Gastrocnemius medialis (tissue), 4 donors: ENCODE data around the gene MED16. TPM values are rescaled to one million over a fixed set of nuclear protein-coding genes. Genes with fewer than 3 reads are reported as not detected.

Experiments used
- ATAC-seq, 2 donors: fragments of 150-250 bp; one replicate each; pipeline ENCODE4 v1.9.1; 2016
- DNase-seq, 2 donors: peaks; one replicate each; pipeline ENCODE4 v3.0.0-alpha.2; 2019
- H3K27ac ChIP-seq, 4 donors: fragments of 200-600 bp; sonication (generic); 1 replicate in 1 of 4; 2 replicates in 3 of 4; pipeline ENCODE4 v1.5.1; 2016 to 2018; ENCODE audit warnings: mild to moderate bottlenecking in 2 of 4, moderate library complexity in 1 of 4
- H3K27me3 ChIP-seq, 3 donors: fragments of 200-600 bp; sonication (generic) in 2 of 3; 1 replicate in 1 of 3; 2 replicates in 2 of 3; pipeline versions ENCODE4 v1.5.1 to v1.6.0; 2016 to 2019; ENCODE audit warnings: mild to moderate bottlenecking in 1 of 3, moderate library complexity in 1 of 3
- H3K36me3 ChIP-seq, 2 donors: fragments of 200-600 bp; sonication (generic) in 1 of 2; one replicate each; pipeline ENCODE4 v1.5.1; 2017 to 2018
- H3K4me1 ChIP-seq, 2 donors: fragments of 200-600 bp; sonication (generic) in 1 of 2; one replicate each; pipeline ENCODE4 v1.5.1; 2016 to 2017; ENCODE audit warnings: mild to moderate bottlenecking in 2 of 2
- H3K4me3 ChIP-seq, 4 donors: fragments of 200-600 bp; sonication (generic) in 3 of 4; 1 replicate in 1 of 4; 2 replicates in 3 of 4; pipeline ENCODE4 v1.5.1; 2016 to 2019; ENCODE audit warnings: mild to moderate bottlenecking in 2 of 4
- H3K9me3 ChIP-seq, 3 donors: fragments of 200-600 bp; sonication (generic) in 2 of 3; 1 replicate in 1 of 3; 2 replicates in 2 of 3; pipeline ENCODE4 v1.5.1; 2016 to 2019
- CTCF ChIP-seq, 5 experiments: fragments of 450-650 bp in 3 of 5; fragments of 200-600 bp in 2 of 5; sonication (generic) in 2 of 5; IDR thresholded peaks in 4 of 5; conservative IDR thresholded peaks in 1 of 5; 1 replicate in 4 of 5; 2 replicates in 1 of 5; pipeline ENCODE4 v1.5.1; 2016 to 2019; ENCODE audit warnings: antibody characterized with exemption in 5 of 5, mild to moderate bottlenecking in 3 of 5, moderate library complexity in 3 of 5
- POLR2A ChIP-seq, 2 donors: fragments of 450-650 bp; IDR thresholded peaks; one replicate each; pipeline ENCODE4 v1.6.1; 2017; ENCODE audit warnings: antibody characterized with exemption in 2 of 2, mild to moderate bottlenecking in 2 of 2, moderate library complexity in 2 of 2
- in situ Hi-C, 4 donors: fragments of 200-750 bp; cut with MboI; loops; one replicate each; pipeline versions ENCODE4 v1.15.0 to v1.8.0; 2017; ENCODE audit warnings: low sequenced_read_pairs in 4 of 4
- intact Hi-C: fragments of 100-400 bp; cut with DNase I; formaldehyde crosslinking; loops from one replicate; pipeline ENCODE4 v1.15.1; 2023; ENCODE audit warnings: low total_unique reads
- total RNA-seq, 4 donors: library from RNA; depleted of rRNA; stranded (reverse); fragments of >200 nt; gene quantifications; one replicate each; pipeline versions ENCODE4 v1.1.0 to v1.2.3, GENCODE V29; 2016

The MED16 gene
- total RNA-seq, 4 donors from 2014 or later, result 22.0 to 67.6 (median 54.6) TPM

GRCh38 chr19:868458-869244, 24.3 kb downstream of the MED16 start:
- no peak for TF ChIP-seq CTCF (IDR thresholded peaks at IDR 0.05 in 4 of 5, conservative IDR thresholded peaks at IDR 0.05 in 1 of 5)
- no peak for TF ChIP-seq POLR2A (IDR thresholded peaks at IDR 0.05)
- ATAC-seq (no peak), DNase-seq (no peak)
- Histone ChIP-seq H3K27me3 (no peaks in the 10 kb centered on the region), H3K4me1 (no peaks in the 10 kb centered on the region), H3K36me3 (peaks cover 0 to 45% of the 10 kb centered on the region in 2 donors), H3K9me3 (no peaks in the 10 kb centered on the region), H3K27ac (peak overlapping the region in 3 of 4 donors; percentile 39 to 52 (median 47)), H3K4me3 (no peak overlapping the region)
- in situ Hi-C loops, result loop anchor here in 1 of 4 donors (25.0 kb wide), 1 partner anchor 119 kb away; the partner anchor contains the start of gene WDR18
- intact Hi-C loops, result no loop called here

- Histone ChIP-seq H3K36me3 (peaks cover 0 to 42% of the 10 kb centered on the region in 2 donors), H3K4me1 (no peaks in the 10 kb centered on the region), H3K27ac (no peak overlapping the region), H3K9me3 (no peaks in the 10 kb centered on the region), H3K4me3 (no peak overlapping the region), H3K27me3 (peaks cover 0 to 2% (median 2%) of the 10 kb centered on the region in 3 donors)
- TF ChIP-seq POLR2A (IDR thresholded peaks at IDR 0.05) (no peak), CTCF (IDR thresholded peaks at IDR 0.05 in 4 of 5, conservative IDR thresholded peaks at IDR 0.05 in 1 of 5) (no peak)
- intact Hi-C loops (no loop called here), in situ Hi-C loops (loop anchor here in 1 of 4 donors (25.0 kb wide), 1 partner anchor 119 kb away; the partner anchor contains the start of gene WDR18)
- no peak for ATAC-seq
- no peak for DNase-seq
Observed at GRCh38 chr19:867855-868457, 25.0 kb downstream of the MED16 start.

GRCh38 chr19:867301-867793, 25.6 kb downstream of the MED16 start:
- Histone ChIP-seq H3K27ac (no peak overlapping the region), H3K4me3 (no peak overlapping the region), H3K4me1 (no peaks in the 10 kb centered on the region), H3K9me3 (no peaks in the 10 kb centered on the region), H3K36me3 (peaks cover 0 to 40% of the 10 kb centered on the region in 2 donors), H3K27me3 (peaks cover 2 to 8% (median 6%) of the 10 kb centered on the region in 3 donors)
- no peak for TF ChIP-seq CTCF (IDR thresholded peaks at IDR 0.05 in 4 of 5, conservative IDR thresholded peaks at IDR 0.05 in 1 of 5)
- no peak for TF ChIP-seq POLR2A (IDR thresholded peaks at IDR 0.05)
- ATAC-seq (no peak), DNase-seq (no peak)
- in situ Hi-C loops, result loop anchor here in 1 of 4 donors (25.0 kb wide), 1 partner anchor 120 kb away; the partner anchor contains the start of gene WDR18
- intact Hi-C loops, result no loop called here

GRCh38 chr19:866769-867300, 26.2 kb downstream of the MED16 start:
- no peak overlapping the region for H3K27ac ChIP-seq
- no peaks in the 10 kb centered on the region for H3K4me1 ChIP-seq
- peaks cover 2 to 13% (median 11%) of the 10 kb centered on the region in 3 donors for H3K27me3 ChIP-seq
- ATAC-seq (no peak), DNase-seq (no peak)
- in situ Hi-C loops (loop anchor here in 1 of 4 donors (25.0 kb wide), 1 partner anchor 120 kb away; the partner anchor contains the start of gene WDR18), intact Hi-C loops (no loop called here)
- peaks cover 0 to 36% of the 10 kb centered on the region in 2 donors for H3K36me3 ChIP-seq
- TF ChIP-seq POLR2A (IDR thresholded peaks at IDR 0.05), result no peak
- no peak for TF ChIP-seq CTCF (IDR thresholded peaks at IDR 0.05 in 4 of 5, conservative IDR thresholded peaks at IDR 0.05 in 1 of 5)
- no peak overlapping the region for H3K4me3 ChIP-seq
- no peaks in the 10 kb centered on the region for H3K9me3 ChIP-seq
